Measurements from ENCODE around the gene PRB2.
"Not testable (repeated sequence)": the region's sequence is repeated elsewhere in the genome, so short reads cannot be mapped to it uniquely, and the experiment has no call there.

DNA sequence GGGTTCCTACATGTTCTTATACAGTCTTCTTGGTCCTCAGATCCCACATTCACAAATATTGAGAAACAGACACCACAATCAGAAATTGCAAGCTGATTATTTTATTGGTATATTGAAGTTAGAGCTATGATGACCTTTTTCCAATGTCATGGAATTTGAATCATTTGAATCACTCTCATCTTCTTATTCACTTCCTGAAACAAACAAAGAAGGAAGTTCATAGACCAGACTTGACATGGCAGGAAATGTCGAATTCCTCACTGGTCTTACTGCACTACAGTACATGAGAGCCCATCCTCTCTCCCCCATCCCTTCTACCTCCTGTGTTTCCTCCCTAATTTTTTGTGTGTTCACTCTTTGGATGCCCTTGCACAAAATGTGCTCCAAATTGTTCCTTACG lies 43.6 kb downstream of the PRB2 start:
- TF ChIP-seq, protein P1, sequence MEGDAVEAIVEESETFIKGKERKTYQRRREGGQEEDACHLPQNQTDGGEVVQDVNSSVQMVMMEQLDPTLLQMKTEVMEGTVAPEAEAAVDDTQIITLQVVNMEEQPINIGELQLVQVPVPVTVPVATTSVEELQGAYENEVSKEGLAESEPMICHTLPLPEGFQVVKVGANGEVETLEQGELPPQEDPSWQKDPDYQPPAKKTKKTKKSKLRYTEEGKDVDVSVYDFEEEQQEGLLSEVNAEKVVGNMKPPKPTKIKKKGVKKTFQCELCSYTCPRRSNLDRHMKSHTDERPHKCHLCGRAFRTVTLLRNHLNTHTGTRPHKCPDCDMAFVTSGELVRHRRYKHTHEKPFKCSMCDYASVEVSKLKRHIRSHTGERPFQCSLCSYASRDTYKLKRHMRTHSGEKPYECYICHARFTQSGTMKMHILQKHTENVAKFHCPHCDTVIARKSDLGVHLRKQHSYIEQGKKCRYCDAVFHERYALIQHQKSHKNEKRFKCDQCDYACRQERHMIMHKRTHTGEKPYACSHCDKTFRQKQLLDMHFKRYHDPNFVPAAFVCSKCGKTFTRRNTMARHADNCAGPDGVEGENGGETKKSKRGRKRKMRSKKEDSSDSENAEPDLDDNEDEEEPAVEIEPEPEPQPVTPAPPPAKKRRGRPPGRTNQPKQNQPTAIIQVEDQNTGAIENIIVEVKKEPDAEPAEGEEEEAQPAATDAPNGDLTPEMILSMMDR (IDR thresholded peaks at IDR 0.05) = not testable (repeated sequence)
- not testable (repeated sequence) for TF ChIP-seq POLR2A (IDR thresholded peaks at IDR 0.05)
